GM04504 (cell line): ENCODE data around the gene OTOA.
A peak's percentile ranks its signal among the peaks of the same experiment; 100 is the strongest.
"Not testable (repeated sequence)": the region's sequence is repeated elsewhere in the genome, so short reads cannot be mapped to it uniquely, and the experiment has no call there.

Source experiments
- DNase-seq: peaks from one replicate; pipeline ENCODE4 v3.0.0-alpha.2; 2012; ENCODE audit warnings: low read depth

The OTOA gene

DNA sequence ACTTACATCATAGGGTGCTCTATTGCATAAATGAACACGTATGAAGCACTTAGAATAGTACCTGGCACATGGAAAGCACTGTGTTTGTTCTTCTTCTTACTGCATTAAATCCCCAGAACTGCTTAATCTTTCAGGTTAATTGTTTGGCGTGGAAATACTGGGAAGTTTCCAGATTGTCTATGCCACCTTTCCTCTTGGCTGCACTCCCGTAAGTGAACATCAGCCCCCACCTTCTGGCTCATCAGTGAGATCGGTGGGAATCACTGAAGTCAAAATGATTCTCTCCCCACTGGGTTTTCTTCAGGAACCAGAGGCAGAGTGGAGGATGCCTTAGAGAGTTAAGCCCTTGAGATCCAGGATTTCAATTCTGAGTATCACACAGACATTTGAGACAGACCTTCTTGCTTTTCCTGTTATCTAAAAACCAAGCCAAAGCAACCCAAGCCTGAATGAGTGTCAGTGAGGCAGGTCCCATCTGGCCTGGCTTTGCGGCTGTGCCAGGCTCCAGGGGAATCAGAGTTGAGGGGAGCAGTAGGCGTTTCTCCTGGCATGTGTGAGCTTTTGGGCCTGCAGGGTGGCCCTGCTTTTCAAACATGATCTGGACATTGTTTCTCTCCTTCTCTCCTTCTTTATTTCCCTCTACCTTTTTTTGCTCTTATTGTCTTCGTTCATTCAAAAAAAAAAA lies 59.1 kb downstream of the OTOA start:
- no peak for DNase-seq

DNA sequence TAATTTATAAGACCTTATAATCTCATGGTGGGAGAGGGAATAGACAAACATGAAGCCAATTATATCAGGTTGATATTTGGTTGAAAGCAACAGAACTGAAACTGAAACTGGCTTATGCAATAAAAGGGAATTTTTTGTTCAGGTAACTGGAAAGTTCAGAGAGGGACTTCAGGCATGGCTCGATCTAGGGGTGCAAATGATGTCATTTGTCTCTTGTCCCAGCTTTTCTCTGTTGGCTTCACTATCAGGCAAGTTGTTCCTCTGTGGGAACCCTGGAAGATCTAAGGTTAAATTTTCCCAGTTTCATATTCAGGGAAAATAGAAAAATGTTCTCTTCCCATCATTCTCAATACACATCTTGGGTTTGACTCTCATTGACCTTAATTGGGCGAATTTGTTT lies 59.8 kb downstream of the OTOA start:
- no peak for DNase-seq

DNA sequence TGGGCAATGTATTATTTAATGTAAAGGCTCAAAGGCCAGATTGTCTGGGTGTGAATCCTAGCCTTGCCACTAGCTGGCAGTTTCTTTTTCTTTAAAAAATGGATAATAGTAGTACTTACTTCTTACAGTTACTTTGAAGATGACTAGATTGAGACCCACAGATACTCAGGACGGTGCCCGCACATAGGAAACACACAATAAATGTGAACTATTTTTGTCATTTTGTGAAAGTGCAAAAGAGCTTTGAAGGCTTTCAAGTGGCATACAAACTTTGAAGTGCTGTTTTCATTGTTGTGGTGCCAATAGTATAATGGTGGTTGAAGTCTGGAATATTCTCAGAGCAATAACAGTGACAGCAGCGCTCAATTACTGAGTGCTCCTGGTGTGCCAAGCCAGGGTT lies 63.6 kb downstream of the OTOA start:
- DNase-seq, result no peak

DNA sequence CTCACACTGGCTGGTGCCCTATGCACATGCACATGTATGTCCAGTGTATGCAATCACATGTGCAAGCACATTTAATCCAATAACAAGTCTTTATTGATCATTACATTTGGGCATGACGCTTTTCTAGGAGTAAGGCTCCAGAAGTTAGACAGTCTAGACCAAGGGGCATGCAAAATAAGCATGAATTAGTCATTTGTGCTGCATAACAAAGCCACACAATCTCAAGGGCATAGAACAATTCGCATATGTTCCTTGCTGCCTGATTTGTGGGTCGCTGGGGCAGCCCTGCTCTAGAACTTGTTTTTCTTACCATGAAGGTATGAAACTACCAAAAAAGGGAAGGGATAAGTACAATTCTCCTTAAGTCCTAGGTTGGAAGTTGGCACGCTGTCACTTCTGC lies 67.5 kb downstream of the OTOA start:
- not testable (repeated sequence) for DNase-seq

DNA sequence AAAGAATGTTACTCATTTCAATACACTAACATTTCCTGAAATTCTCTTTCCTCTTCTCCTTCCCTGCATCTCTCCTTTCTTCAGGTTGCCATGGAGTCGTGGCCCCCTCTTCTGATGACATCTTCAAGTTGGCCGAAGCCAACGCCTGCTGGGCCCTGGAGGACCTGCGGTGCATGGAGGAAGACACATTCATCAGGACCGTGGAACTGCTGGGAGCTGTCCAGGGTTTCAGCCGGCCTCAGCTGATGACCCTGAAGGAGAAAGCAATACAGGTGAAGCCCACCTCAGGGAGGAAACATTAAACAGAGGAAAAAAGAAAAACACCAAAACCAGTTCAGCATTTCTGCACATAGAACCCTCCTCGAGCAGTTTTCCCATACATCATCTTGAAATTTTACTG lies 76.9 kb downstream of the OTOA start:
- DNase-seq, result not testable (repeated sequence)

DNA sequence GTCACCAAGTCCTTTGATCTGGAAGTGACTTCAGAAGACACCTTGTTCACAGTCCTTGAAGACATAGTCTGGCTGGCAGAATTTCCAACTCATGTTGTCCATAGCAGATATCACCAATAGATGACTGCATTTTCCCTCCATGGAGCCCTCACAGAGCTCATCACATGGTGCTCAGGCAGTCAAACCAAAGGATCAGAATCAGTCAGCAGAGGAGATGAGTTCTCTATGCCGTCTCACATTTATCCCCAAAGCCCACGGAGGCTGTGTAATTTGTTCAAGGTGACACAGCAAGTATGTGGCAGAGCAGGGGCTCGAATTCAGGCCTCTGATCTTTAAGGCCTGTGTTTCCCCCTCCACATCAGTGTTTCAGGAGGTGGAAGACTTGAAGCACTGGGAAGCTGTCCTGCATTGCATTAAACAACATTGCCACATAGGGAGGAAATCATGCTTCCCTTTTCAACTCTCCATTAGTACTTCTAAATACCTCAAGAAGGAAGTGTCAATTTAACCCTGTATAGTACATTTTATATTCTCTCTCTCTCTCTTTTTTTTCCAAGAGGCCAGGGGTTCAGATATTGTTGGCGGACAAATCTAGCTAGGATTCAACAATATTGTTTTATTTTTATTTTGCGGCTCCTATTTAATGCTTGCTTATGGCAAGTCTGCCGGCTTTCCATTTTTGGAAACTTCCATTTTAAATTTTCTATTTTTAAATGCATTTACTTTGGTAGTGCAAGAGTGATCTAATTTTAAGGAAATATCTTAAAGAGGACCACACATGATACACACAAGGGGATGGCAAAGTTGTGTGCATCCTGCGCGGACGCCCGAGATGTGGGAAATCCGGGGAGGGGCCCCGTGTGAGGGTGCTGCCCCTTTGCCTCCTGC lies 92.7 kb downstream of the OTOA start:
- not testable (repeated sequence) for DNase-seq

DNA sequence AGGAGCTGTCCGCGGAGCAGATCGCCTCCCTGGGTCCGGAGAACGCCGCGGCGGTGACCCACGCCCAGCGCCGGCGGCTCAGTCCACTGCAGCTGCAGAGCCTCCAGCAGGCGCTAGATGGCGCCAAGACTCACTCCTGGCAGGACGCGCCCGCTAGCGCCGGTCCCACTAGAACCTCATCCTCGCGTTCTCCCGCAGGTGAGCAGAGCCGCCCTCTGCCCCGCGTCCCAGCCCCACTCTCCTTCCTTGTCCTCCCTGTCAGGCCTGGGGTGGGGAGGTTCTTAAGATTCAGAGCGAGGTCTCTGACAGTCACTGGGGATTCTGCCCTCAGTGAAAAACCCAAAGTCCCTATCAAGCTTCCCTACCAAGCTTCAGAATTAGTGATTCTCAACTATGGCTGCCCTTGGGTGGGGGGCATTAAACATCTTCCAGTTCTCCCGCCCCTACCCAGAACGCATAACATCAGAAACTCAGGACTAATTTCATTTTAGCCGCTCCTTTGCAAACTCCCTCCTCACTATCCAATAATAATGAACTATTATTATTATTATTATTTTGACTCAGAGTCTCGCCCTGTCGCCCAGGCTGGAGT lies 93.4 kb downstream of the OTOA start:
- not testable (repeated sequence) for DNase-seq

DNA sequence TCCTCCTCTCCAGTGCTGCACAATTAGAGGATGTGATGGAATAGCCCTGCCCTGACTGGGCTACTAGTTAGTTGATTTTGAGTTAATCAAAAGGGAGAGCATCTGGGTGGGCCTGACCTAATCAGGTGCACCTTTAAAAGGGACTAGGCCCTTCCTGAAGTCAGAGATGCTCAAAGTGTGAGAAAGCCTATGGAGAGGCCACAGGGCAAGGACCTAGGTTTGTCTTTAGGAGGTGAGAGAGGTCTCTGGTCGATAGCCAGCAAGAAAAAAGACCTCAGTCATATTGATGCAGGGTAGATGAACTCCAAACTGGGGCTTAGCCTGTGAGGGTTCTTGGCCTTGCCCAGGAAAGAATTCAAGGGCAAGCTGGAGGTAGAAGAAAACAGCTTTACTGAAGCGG lies 104.5 kb downstream of the OTOA start:
- DNase-seq, result not testable (repeated sequence)

DNA sequence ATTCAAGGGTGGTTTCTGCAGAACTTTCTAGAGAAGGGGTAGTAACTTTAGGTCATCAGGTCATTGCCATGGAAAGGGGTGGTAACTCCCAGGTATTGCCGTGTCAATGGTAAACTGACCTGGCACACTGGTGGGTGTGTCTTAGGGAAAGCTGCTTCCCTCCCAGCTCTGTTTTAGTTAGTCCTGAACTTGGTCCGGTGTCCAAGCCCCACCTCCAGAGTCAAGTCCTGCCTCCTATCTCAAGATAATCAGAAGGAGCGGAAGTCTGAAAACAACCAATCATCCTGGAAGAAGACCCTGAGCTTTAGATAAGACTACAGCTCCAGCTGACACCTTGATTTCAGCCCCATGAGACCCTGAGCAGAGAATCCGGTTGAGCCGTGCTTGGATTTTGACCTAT lies 105.0 kb downstream of the OTOA start:
- not testable (repeated sequence) for DNase-seq

DNA sequence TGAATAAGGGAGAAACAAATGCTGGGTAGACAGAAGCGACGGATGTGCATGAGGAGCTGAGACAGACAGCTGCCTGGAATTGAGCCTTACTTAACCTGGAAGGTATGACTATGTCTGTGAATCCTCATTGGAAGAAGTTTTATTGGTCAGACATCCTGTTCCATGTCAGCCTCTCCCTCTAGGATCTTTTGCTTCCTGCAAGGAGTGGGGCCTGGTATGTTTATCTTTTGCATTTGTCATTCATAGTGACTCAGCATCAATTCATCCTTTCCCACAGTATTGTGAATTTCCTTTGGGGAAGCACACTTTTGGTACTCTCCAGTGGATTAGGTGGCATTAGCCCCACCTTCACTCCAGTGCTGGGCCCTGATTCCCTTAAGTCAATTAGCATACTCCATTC lies 105.5 kb downstream of the OTOA start:
- peak; percentile 14 for DNase-seq

DNA sequence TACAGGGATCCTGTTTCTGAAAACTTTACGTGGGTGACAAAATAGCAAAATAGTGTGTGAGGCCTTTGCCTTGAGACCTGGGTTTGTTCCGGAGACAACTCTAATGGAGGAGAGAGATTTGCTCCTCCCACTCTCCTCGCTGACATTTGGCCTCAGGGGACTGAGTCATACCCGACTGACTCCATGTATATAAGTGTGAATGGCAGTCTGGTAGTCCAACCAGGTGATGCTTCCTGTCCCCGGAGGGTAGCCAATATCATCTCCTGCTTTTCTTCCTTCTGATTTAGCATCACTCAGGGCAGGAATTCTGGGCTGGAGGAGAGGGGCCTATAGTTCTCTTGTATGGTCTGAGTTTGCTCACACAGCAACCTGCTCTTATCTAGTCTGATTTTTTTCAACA lies 106.8 kb downstream of the OTOA start:
- not testable (repeated sequence) for DNase-seq

DNA sequence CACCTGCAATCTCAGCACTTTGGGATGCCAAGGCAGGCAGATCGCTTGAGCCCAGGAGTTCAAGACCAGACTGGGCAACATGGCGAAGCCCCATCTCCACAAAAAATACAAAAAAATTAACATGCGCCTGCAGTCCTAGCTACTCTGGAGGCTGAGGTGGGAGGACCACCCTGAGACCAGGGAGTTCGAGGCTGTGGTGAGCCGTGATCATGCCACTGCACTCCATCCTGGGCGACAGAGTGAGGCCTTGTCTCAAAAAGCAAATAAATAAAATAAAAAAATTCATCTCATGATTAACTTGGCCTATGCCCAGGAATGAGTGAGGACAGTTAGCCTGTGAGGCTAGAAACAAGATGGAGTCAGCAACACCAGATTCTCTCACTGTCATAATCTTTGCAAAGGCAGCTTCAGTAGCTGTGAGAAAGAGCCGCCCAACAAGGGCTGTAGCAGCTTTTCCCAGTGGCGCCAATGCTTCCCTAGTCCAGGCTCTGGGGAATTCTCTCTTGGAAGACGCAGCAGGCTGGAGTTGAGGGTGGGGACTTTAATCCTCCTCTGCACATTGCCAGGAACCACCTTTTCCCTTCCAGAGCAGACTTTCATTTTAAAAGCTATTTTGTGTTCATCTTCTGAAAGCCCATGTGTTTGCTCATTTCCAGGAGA lies 108.9 kb downstream of the OTOA start:
- not testable (repeated sequence) for DNase-seq

DNA sequence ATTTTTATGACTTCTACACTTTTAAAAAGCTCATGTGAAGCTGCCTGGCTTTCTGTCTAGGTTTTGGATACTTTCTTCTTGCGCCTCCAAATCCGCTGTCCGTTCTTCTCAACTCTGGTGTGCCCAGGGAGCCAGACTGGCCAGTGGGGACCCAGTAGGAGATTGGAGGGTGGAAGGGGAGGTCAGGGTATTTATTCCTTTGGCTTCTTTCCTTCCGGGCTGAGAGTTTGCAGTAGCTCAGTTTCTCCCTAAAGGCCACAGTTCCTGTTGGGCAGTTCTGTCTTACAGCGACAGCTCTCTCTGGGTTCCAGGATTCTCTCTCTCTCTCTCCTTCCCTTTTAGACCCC lies 109.4 kb downstream of the OTOA start:
- DNase-seq, result not testable (repeated sequence)

DNA sequence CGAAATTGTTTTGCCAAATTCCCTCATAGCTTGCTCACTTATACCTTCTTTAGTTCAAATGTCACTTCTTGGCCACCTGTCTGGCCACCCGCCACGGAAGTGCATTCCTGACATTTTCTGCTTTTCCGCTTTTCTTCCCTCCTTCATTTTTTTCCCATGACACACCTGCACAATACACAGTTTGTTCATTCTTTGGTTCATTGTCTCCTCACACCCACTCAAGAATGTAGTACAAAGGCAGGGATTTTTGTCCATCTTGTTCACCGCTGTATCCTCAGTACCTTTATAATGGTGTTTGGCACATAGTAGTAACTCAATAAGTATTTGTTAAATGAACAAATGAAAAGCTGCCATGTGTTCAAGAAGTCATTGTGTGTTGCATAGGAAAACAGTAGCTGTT lies 116.8 kb downstream of the OTOA start:
- DNase-seq, result not testable (repeated sequence)

DNA sequence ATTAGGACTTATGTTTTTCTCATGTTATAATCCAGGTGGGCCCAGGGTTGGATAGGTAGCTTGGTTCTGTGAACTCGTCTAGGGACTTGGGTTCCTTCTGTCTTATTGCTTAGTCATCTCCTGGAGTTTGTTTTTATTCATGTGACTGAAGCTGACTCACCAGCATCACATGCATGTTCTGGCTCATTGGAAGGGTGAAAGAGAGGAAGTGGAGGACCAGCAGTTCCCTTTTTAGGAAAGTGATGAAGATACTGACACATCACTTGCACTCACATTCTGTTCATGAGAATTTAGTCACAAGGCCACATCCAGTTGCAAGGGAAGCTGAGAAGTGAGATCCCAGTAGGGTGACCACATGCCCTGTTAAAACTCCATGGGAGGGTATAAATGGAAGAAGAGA lies 126.7 kb downstream of the OTOA start:
- DNase-seq, result not testable (repeated sequence)

DNA sequence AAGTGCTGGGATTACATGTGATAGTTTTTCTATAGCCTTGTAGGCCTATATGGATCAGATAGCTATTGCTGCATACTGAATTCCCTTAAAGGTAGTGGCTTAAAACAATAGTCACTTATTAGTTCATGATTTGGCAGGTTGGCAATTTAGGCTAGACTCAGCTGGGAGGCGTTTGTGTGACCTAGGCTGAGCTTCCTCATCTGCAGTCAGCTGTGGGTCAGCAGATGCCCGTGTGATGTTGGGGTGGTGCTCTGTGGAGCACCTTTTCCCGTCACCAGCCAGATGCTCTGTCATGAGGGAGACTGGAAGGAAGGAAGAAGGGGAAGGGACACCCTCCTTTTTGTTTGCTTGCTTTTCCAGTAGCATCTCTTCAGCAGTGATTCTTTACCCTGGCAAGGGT lies 129.5 kb downstream of the OTOA start:
- DNase-seq, result not testable (repeated sequence)

DNA sequence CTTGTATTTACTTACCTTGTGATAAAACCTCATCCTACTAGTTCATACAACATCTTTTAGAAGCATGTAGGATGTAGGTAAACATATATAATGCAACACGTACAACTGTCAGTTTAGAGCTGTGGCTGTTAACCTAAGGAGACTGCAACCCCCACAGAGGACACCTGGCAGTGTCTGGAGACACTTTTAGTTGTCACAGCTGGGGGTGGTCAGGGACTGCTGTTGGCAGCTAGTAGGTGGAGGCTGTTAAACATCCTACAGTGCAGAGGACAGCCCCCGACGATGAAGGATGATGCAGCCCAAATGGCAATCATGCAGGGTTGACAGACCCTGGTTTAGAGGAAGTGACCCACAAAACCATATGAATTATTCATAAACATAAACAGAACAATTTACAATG lies 134.8 kb downstream of the OTOA start:
- DNase-seq, result not testable (repeated sequence)

DNA sequence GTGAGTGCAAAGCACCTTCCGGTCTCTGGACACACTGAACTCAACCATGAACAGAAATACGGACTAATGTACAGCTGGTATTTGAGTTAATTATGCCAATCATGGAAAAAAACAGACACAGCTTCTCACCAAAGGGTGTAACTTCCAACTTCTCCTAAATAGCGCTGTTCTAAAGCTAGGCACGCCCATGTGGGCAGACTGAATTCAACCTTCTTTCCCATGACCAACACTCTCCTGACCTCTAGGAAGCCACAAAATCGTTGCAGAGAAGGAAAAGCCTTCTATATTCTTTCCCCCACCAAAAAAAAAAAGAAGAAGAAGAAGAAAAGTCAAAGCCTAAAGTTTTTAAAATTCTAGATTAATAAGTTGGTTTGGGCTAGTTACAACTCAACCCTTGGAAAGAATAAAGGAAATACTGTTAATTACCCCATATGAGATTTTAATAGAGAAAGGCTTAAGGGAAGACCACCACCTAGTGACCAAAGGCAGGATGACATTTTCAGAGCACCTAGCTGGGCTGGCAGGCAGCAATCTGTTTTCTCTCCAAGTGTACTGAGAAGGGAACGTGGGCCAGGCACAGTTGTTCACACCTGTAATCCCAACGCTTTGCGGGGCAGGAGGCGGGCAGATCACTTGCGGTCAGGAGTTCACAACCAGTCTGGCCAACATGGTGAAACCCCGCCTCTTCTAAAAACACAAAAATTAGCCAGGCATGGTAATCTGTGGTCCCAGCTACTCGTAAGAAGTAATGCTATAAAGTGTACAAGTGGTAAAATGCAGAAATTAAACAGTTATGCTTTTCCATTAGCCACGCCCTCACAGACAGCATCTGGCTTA lies 138.0 kb downstream of the OTOA start:
- DNase-seq, result not testable (repeated sequence)

DNA sequence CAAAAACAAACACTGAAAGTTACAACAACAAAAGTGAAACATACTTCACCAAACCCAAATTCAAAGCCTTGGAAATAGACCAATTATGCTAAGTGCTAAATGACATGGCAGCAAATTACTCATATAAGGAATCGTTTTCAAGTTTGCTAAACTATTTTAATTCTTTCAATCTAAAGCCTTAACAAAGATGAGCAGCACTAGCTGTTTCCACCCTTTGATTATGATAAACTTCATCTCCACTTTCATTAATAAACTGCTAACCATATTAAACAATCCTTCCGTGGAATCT lies 138.6 kb downstream of the OTOA start:
- not testable (repeated sequence) for DNase-seq
